ENCODE measurements around the gene CFAP92.

CFAP92 gene

GRCh38 chr3:129003578-129004112, 9.8 kb upstream of the CFAP92 start:
- peak; percentile 89 for DNase-seq

GRCh38 chr3:129002573-129003569, 9.0 kb upstream of the CFAP92 start:
- no peak for DNase-seq

- DNase-seq, result peak; percentile 80
Measured at GRCh38 chr3:129001806-129002572, 8.1 kb upstream of the CFAP92 start.

GRCh38 chr3:129001101-129001805, 7.4 kb upstream of the CFAP92 start, which contains the start of gene EFCC1:
EFCC1 (plus strand) TSS chr3:129001304; CDS start chr3:129001629, 325 bp downstream.
- DNase-seq, result peak; percentile 45

GRCh38 chr3:129000742-129001100, 6.8 kb upstream of the CFAP92 start:
- DNase-seq, result no peak

- peak; percentile 29 for DNase-seq
Measured at GRCh38 chr3:128999102-128999501, 5.2 kb upstream of the CFAP92 start.

DNA sequence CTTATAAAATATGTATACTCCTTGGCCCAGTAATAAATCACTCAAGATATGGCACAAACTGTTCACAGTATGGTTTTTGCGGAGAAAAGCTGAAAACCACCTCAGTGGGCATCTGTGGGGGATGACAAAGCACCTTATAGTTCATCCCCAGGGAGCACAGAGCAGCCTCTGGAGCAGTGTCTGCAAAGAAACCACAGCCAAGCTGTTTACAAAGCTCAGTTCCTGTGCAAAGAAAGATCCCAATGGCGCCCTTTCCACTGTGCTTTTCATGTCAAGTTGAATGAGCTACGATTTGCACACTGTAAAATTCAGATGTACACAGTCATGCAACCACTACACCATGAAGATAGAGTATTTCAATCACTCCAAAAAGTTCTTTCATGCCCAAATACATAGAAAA, 4.7 kb upstream of the CFAP92 start:
- DNase-seq, result peak; percentile 14

DNA sequence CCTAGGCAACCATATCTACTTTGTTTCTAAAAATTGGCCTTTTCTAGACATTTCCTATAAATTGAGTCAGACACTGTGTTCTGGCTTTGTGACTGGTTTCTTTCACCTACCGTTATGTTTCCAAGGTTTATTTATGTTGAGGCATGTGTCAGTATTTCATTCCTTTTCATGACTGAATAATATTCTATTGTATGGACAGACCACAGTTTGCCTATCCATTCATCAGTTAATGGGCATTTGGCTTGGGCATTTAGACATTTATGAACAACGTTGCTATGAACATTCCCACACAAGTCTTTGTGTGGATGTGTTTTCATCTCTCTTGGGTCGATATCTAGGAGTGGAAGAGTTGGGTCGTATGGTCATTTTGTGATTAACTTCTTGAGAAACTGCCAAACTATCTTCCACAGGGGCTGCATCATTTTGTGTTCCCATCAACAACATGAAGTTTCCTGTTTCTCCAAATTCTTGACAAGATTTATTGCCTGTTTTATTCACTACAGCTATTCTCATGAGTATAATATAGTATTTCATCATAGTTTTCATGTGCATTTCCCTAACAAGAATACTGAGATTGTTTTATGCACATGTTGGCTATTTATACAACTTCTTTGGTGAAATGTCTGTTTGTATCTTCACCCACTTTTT, 3.7 kb upstream of the CFAP92 start:
- no peak for DNase-seq

- DNase-seq, result no peak
Measured at GRCh38 chr3:128996726-128997125, 2.9 kb upstream of the CFAP92 start.

DNA sequence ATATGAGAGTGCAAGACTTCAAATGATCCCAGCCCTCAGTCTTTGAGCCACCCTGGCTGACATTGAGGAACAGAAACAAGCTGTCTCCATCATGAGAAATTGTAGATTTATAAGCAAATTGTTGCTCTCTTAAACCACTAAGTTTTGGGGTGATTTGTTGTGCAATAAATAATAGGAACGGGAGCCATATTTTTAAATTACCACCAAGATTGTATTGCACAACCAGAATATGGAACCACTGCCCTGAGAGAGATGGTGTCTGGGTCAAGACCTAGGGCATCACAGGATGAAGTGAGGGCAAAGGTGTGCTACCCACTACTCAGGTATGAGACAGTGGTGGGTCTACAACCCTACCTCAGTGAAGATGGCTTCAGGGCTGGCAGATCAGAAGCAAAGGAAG, 2.3 kb upstream of the CFAP92 start:
- DNase-seq, result no peak

GRCh38 chr3:128995737-128996136, 1.9 kb upstream of the CFAP92 start:
- DNase-seq, result no peak

DNA sequence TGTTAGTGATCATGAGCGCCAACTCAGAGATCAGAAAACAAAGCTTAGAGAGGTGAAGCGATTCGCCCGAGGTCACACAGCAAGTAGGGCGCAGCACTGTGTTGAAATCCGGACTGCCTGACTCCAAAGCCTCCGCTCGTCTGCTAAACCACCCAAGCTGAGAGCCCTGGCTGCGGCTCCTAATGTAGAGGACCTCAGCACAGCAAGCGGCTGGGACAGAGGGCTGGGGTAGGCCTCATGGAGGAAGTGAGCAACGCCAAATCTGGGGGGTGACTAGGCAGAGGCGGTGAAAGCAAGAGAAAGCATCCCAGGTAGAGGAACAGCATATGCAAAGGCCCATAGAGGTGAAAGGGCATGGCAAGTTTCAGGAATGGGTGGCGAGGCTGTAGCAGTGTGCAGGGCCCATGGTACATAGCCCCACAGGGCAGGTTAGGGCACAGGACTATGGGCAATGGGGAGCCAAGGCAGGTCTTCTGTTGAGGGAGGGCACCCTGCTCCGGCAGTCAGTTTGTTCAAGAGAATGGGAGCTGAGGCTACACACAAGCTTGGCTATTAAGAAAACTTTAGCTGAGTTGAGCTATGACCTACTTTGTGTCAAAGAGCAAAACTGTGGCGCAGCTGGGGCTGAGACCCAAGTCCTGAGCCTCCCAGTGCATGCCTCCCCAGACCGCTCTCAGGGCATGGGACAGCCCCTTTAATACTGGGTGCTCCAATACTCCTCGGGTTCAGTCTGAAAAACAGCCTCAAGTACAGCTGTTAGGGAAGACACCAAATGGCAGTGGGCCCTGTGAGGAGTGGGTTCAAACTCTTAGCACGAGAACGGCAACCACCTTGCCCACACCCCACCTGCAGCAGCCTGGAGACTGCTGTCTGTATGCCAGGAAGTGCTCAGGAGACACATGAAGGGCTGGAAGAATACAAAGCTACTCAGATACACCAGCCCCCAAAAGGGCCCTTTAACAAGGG, 988 bp upstream of the CFAP92 start:
- DNase-seq, result no peak

- DNase-seq, result no peak
Measured at GRCh38 chr3:128994173-128994512, 267 bp upstream of the CFAP92 start.

DNA sequence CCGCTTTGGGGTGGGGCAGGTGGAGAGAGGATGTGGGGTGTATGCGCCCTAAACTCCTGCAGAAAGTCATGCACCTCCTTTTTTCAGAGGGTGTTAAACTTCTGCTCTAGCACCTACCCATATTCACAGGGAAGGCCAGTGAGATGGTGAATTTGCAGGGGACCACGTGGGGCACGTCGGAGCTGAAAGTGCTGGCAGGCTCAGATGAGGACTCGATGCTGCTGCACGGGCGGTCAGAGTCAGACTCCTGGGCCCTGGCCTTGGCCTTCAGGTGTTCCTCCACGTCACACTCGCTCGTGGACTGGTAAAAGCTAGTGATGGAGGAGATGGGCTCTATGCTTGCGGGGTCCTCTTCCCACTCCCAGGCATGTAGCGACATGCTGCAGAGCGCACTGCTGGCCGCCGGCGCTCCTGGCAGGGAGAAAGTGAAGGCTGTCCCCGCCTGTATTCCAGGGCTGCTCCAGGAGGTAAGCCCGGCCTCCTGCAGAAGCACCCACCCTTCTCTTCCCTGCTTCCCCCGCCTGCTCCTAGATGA, 883 bp downstream of the CFAP92 start:
- DNase-seq, result peak; percentile 85

DNA sequence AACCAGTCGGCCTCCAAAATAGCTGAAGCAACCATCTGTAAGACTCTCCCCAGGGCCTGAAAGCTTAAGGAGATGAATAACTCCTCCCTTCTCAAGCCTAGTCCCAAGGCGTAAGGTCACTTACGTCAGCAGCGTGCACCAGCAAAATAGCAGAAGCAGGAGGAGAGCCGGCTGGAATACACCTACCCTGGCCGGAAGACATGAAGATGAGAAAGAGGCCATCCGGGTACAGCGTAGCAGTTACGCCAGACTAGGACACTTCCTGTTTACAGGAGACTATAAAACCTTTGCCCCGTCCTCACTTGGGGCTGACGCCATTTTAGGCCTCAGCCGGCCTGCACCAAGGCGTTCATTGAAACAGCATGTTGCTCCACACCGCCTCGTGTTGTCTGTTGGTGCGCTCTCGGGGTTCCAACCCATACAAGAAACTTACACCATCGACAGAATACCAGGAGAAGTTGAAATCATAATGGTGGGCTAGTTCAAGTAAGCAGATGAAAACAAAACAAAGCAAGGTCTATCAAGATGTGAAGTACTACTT, 2.5 kb downstream of the CFAP92 start:
- DNase-seq, result no peak

GRCh38 chr3:128988286-128988685, 5.6 kb downstream of the CFAP92 start:
- DNase-seq, result no peak

DNA sequence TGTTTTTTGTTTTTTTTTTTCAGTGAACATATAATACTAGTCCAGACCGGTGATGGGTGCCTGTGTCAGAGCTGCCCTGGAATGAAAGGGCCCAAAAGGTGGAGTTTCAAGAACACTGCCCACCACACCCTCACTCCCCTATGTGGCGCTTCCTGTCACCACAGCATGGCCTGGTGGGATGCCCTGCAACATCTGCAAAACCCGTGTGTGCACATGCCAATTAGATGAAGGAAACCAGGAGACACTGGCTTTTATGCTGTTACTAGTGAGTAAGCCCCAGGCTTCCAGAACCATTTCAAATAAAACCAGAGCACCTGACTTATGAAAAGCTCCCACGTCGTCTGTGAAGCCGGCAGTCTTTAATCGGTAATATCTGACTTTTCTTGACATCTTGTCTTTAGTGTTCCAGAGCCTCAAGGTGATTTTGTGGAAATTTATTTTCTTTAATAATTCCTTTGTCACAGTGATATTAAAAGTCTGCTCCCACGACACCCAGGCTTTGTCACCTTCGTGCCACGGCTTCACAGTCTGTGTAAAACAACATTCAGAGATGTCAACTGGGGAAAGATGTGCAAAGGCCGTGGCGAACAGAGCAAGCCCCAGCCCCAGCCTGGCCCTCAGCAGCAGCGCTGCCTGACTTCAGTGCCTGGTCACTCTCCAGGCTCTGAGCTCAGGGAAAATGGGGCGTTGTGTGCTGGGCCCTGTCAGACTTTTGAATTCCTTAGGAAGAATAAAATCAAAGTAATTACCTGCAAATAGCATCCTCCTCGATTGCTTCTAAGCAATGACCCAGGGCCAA, 6.4 kb downstream of the CFAP92 start:
- DNase-seq, result no peak

GRCh38 chr3:128984596-128984995, 9.3 kb downstream of the CFAP92 start:
- no peak for DNase-seq

DNA sequence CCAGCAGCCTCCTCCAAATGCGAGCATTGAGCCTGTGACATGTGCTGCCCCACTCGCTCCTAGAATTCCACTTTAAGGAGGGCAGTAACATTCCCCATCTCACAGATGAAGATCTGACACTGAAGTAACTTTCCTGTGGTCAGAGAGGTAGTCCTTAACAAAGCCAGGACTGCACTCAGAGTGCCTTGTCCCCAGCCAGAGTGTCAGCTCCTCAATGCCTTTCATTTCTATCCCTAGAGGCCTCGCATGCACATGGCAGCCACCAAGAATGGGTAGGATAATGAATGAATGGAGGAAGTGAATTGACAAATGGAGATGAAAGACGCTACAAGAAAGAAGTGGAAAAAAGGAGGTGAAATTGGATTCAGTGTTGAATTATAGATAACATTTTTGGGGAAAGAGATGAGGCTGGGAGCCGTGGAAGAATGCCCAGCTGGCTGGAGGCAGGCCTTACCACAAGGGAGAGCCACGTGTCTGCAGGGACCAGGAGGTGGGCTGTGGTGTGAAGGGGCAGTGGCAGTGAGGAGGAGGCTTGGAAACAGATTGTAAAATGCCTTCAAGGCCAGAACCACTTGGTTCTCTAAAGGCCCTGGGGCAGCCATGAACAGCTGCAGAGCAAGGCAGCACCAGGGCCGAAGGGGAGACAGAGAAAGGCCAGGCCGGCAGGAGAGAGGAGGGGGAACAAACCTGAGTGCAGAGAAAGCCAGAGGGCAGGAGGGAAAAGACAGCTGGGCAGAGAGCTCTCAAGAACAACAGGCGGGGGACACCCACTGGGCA, 10.4 kb downstream of the CFAP92 start:
- peak; percentile 15 for DNase-seq

Measured in NCI-H146 (cell line).